Esophagus muscularis mucosa (tissue), 4 donors: ENCODE results near the gene EZR. TPM values are rescaled to one million over a fixed set of nuclear protein-coding genes. Genes with fewer than 3 reads are reported as not detected.

ENCODE experiments used
- DNase-seq: peaks from one replicate; pipeline ENCODE4 v3.0.0-alpha.2; 2017; ENCODE audit errors: extremely low spot score
- H3K27ac ChIP-seq, 4 donors: fragments of 200-600 bp; sonication (generic); replicated peaks in 1 of 4; 1 replicate in 3 of 4; 2 replicates in 1 of 4; pipeline ENCODE4 v1.5.1; 2016 to 2019; ENCODE audit warnings: mild to moderate bottlenecking in 1 of 4
- H3K27me3 ChIP-seq, 4 donors: fragments of 200-600 bp; sonication (generic); one replicate each; pipeline versions ENCODE4 v1.5.1 to v1.6.0; 2016 to 2019
- H3K36me3 ChIP-seq, 4 donors: fragments of 200-600 bp; sonication (generic); one replicate each; pipeline ENCODE4 v1.5.1; 2016 to 2019
- H3K4me1 ChIP-seq, 4 donors: fragments of 200-600 bp; sonication (generic); one replicate each; pipeline ENCODE4 v1.5.1; 2016 to 2019
- H3K4me3 ChIP-seq, 4 donors: fragments of 200-600 bp; sonication (generic); 1 replicate in 2 of 4; 2 replicates in 2 of 4; pipeline ENCODE4 v1.5.1; 2016 to 2019; ENCODE audit warnings: mild to moderate bottlenecking in 4 of 4, moderate library complexity in 1 of 4
- H3K9me3 ChIP-seq, 4 donors: fragments of 200-600 bp; sonication (generic); 1 replicate in 3 of 4; 2 replicates in 1 of 4; pipeline ENCODE4 v1.5.1; 2016 to 2019
- CTCF ChIP-seq, 3 experiments: fragments of 200-600 bp in 2 of 3; fragments of 450-650 bp in 1 of 3; sonication (generic) in 2 of 3; IDR thresholded peaks; one replicate each; pipeline ENCODE4 v1.5.1; 2017 to 2019; ENCODE audit warnings: antibody characterized with exemption in 3 of 3, mild to moderate bottlenecking in 2 of 3, moderate library complexity in 1 of 3
- EP300 ChIP-seq: sonication (generic); formaldehyde crosslinking; IDR thresholded peaks from one replicate; pipeline ENCODE4 v1.6.1; 2017; ENCODE audit warnings: antibody characterized with exemption
- POLR2A ChIP-seq: fragments of 450-650 bp; IDR thresholded peaks from one replicate; pipeline ENCODE4 v1.6.1; 2017; ENCODE audit warnings: antibody characterized with exemption, moderate library complexity, mild to moderate bottlenecking, low read depth
- POLR2AphosphoS5 ChIP-seq, 2 donors: sonication (generic); formaldehyde crosslinking; IDR thresholded peaks; one replicate each; pipeline ENCODE4 v1.6.1; 2017; ENCODE audit warnings: antibody characterized with exemption in 2 of 2
- WGBS: methylation state at CpG from one replicate; pipeline ENCODE4 v1.1.5; 2018; 5-methylcytosine and 5-hydroxymethylcytosine counted together
- intact Hi-C: fragments of 100-400 bp; cut with DNase I; formaldehyde crosslinking; loops from one replicate; pipeline ENCODE4 v1.15.1; 2023
- total RNA-seq, 4 donors: library from RNA; depleted of rRNA; stranded (reverse); fragments of >200 nt; gene quantifications; one replicate each; pipeline versions ENCODE4 v1.1.0 to v1.2.1, GENCODE V29; 2016

The EZR gene
- total RNA-seq, 4 donors from 2014 or later, result 205 to 226 (median 212) TPM

GRCh38 chr6:158818581-158819212 is 471 bp downstream of the EZR start:
- TF ChIP-seq EP300 (no peak), POLR2A (no peak)
- DNase-seq, result no peak
- intact Hi-C loops, result loop anchor here (2.0 kb wide), 2 partner anchors 32 to 52 kb away; no protein-coding TSS in a partner anchor
- Histone ChIP-seq H3K36me3 (peaks cover 0 to 8% (median 0%) of the 10 kb centered on the region in 4 donors), H3K9me3 (no peaks in the 10 kb centered on the region), H3K27ac (peak overlapping the region; percentile 98 to 100 (median 98)), H3K4me1 (peaks cover 33 to 48% (median 44%) of the 10 kb centered on the region in 4 donors), H3K27me3 (no peaks in the 10 kb centered on the region), H3K4me3 (peak overlapping the region; percentile 69 to 95 (median 94))
- 0% methylated on average over 2 of the region's 63 CpGs for WGBS

GRCh38 chr6:158817728-158818580 is 1.2 kb downstream of the EZR start:
- intact Hi-C loops, result loop anchor here (2.0 kb wide), 3 partner anchors 33 to 111 kb away; no protein-coding TSS in a partner anchor
- no peak for DNase-seq
- TF ChIP-seq POLR2A (peak; percentile 82), CTCF (IDR thresholded peaks at IDR 0.05) (no peak), EP300 (no peak), POLR2AphosphoS5 (IDR thresholded peaks at IDR 0.05) (peak; percentile 92 to 97)
- no peaks in the 10 kb centered on the region for H3K9me3 ChIP-seq
- H3K27me3 ChIP-seq, result no peaks in the 10 kb centered on the region
- H3K4me3 ChIP-seq, result peak overlapping the region; percentile 69 to 95 (median 94)
- peak overlapping the region; percentile 98 to 100 (median 98) for H3K27ac ChIP-seq
- WGBS, result 0% methylated on average over 17 of the region's 61 CpGs
- H3K36me3 ChIP-seq, result peaks cover 0 to 8% (median under 1%) of the 10 kb centered on the region in 4 donors
- H3K4me1 ChIP-seq, result peaks cover 41 to 55% (median 51%) of the 10 kb centered on the region in 4 donors

- H3K27me3 ChIP-seq, result no peaks in the 10 kb centered on the region
- H3K4me3 ChIP-seq, result peak overlapping the region; percentile 69 to 95 (median 94)
- intact Hi-C loops, result loop anchor here (2.0 kb wide), 1 partner anchor 110 kb away; no protein-coding TSS in a partner anchor
- H3K4me1 ChIP-seq, result peaks cover 45 to 64% (median 60%) of the 10 kb centered on the region in 4 donors
- WGBS, result 37% methylated on average over 19 of the region's 20 CpGs
- no peaks in the 10 kb centered on the region for H3K9me3 ChIP-seq
- peak overlapping the region; percentile 98 to 100 (median 98) for H3K27ac ChIP-seq
- no peak for DNase-seq
- H3K36me3 ChIP-seq, result peaks cover 0 to 8% (median 2%) of the 10 kb centered on the region in 4 donors
- TF ChIP-seq CTCF (IDR thresholded peaks at IDR 0.05) (no peak), EP300 (no peak), POLR2A (no peak), POLR2AphosphoS5 (IDR thresholded peaks at IDR 0.05) (peak in 1 of 2 donors; percentile 33)
Observed at GRCh38 chr6:158816803-158817727, 2.1 kb downstream of the EZR start.

- Histone ChIP-seq H3K27ac (peak overlapping the region; percentile 33 to 100 (median 98)), H3K9me3 (no peaks in the 10 kb centered on the region), H3K4me3 (peak overlapping the region; percentile 69 to 95 (median 94)), H3K4me1 (peaks cover 51 to 72% (median 67%) of the 10 kb centered on the region in 4 donors), H3K36me3 (peaks cover 0 to 8% (median 2%) of the 10 kb centered on the region in 4 donors), H3K27me3 (no peaks in the 10 kb centered on the region)
- intact Hi-C loops, result loop anchor here (2.0 kb wide), 1 partner anchor 110 kb away; no protein-coding TSS in a partner anchor
- WGBS, result 71% methylated on average over 5 of the region's 5 CpGs
- TF ChIP-seq POLR2A (no peak), POLR2AphosphoS5 (IDR thresholded peaks at IDR 0.05) (no peak), CTCF (IDR thresholded peaks at IDR 0.05) (no peak), EP300 (no peak)
- DNase-seq, result no peak
Observed at GRCh38 chr6:158816329-158816728, 2.8 kb downstream of the EZR start.
